ENCODE results near the gene FIGN. TPM values are rescaled to one million over a fixed set of nuclear protein-coding genes. Genes with fewer than 3 reads are reported as not detected.

The FIGN gene
- total RNA-seq, 1 donor from 2014 or later: 1.0 TPM

DNA sequence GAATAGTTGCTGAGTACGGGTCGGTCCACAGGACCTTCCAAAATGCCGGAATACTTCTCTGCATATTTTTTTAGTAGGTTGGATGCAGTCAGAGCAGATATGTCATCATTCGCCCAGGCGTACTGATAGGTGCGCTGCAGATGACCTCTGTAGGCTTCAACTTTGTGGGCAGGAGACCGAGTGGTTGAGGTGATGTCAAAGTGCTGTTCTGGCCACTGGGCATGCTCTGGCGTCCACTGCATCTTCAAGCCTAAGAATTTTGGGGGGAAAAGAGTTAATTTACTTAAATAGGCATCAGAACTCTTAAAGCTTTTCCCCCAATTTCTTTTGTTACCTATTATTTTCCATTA lies 124.3 kb downstream of the FIGN start:
- Histone ChIP-seq H3K4me3 (ENCODE audit: low read length in 3 of 3) (no peak overlapping the region), H3K4me1 (ENCODE audit: control insufficient read depth in 3 of 3, insufficient read depth in 3 of 3, low read length in 3 of 3) (no peaks in the 10 kb centered on the region), H3K9ac (ENCODE audit: low read depth in 1 of 3, low read length in 3 of 3) (no peak overlapping the region), H3K27me3 (ENCODE audit: control insufficient read depth in 3 of 3, insufficient read depth in 3 of 3, low read length in 3 of 3) (no peaks in the 10 kb centered on the region), H3K27ac (ENCODE audit: low read depth, low read length) (no peak overlapping the region), H3K9me3 (ENCODE audit: control insufficient read depth in 3 of 3, low read length in 3 of 3) (no peaks in the 10 kb centered on the region), H3K36me3 (ENCODE audit: control insufficient read depth in 3 of 3, insufficient read depth in 3 of 3, low read length in 3 of 3) (peaks cover 0 to 14% (median 8%) of the 10 kb centered on the region in 3 donors)

DNA sequence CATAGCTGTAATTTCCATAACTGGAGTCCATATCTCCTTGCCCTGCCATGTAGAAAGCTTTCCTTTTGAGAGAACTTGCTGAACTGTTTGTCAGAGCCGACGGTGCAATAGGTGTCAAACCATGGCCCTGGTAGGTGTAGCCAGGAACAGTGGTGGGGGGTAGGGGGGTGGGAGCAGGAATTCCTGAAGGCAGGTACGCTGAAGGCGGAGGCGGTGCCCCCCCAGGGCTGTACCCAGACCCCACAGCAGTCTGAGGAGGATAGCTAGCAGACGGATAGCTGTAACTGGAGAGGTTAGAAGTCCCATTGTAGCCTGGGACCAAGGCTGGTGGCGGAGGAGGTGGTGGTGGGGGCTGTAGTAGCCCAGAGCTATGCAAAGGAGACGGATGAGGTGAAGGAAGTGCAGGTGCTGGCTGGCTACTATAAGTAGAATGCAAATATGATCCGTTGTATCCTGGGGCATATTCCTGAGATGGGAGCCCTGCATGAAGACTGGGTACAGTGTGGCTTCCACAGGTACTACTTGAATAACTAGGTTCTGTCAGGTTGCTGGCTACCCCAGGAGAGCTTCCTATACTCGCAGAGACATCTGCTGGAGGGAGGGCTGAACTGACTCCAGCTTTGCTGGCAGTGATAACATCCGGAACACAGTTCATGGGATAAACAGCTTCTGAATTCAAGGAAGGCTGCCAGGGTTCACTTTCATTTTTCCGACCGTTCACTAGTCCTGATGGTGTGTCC lies 124.8 kb downstream of the FIGN start:
- Histone ChIP-seq H3K27ac (ENCODE audit: low read depth, low read length) (no peak overlapping the region), H3K4me3 (ENCODE audit: low read length in 3 of 3) (no peak overlapping the region), H3K9me3 (ENCODE audit: control insufficient read depth in 3 of 3, low read length in 3 of 3) (no peaks in the 10 kb centered on the region), H3K4me1 (ENCODE audit: control insufficient read depth in 3 of 3, insufficient read depth in 3 of 3, low read length in 3 of 3) (no peaks in the 10 kb centered on the region), H3K27me3 (ENCODE audit: control insufficient read depth in 3 of 3, insufficient read depth in 3 of 3, low read length in 3 of 3) (no peaks in the 10 kb centered on the region), H3K9ac (ENCODE audit: low read depth in 1 of 3, low read length in 3 of 3) (no peak overlapping the region), H3K36me3 (ENCODE audit: control insufficient read depth in 3 of 3, insufficient read depth in 3 of 3, low read length in 3 of 3) (peaks cover 0 to 14% (median 8%) of the 10 kb centered on the region in 3 donors)

DNA sequence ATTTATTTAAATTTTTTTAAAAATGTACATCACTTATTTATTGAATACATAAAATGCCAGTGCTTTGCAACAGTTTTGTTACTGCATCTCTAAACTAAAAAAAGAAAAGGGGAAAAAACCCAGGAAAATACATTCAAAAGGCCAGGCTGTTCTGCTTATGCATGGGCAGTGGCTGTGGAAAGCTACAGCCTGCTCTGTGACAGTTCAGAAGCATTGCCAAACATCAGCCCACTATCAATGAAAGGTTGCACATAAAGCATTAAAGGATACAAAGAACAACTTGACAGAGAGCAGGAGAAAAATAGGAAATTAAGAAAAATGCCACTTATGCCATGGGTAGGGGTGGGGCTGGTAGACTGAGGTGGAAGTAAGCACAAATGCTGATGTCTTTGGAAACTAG lies 128.2 kb downstream of the FIGN start:
- Histone ChIP-seq H3K4me3 (ENCODE audit: low read length in 3 of 3) (no peak overlapping the region), H3K4me1 (ENCODE audit: control insufficient read depth in 3 of 3, insufficient read depth in 3 of 3, low read length in 3 of 3) (no peaks in the 10 kb centered on the region), H3K9ac (ENCODE audit: low read depth in 1 of 3, low read length in 3 of 3) (no peak overlapping the region), H3K36me3 (ENCODE audit: control insufficient read depth in 3 of 3, insufficient read depth in 3 of 3, low read length in 3 of 3) (peaks cover 0 to 14% (median 8%) of the 10 kb centered on the region in 3 donors), H3K9me3 (ENCODE audit: control insufficient read depth in 3 of 3, low read length in 3 of 3) (no peaks in the 10 kb centered on the region), H3K27ac (ENCODE audit: low read depth, low read length) (no peak overlapping the region), H3K27me3 (ENCODE audit: control insufficient read depth in 3 of 3, insufficient read depth in 3 of 3, low read length in 3 of 3) (no peaks in the 10 kb centered on the region)

DNA sequence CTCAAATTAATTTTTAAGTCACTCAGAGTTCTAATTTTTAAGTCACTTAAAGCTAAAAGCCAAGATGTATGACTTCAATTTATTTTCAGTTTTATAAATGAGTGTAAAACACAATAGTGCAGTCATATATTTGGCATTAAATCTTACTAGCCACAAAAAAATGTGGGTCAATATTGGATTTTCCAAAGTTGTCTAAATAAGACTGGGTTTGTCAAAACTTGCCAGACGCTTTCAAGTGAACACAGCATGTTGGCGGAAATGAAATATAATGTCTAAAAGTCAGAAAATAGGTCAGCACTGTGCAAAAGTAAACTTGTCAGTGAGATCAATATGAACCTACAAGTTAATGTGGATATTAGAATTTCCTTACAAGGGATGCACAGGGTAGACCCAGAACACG lies 128.9 kb downstream of the FIGN start:
- Histone ChIP-seq H3K36me3 (ENCODE audit: control insufficient read depth in 3 of 3, insufficient read depth in 3 of 3, low read length in 3 of 3) (peaks cover 0 to 14% (median 8%) of the 10 kb centered on the region in 3 donors), H3K4me3 (ENCODE audit: low read length in 3 of 3) (no peak overlapping the region), H3K9ac (ENCODE audit: low read depth in 1 of 3, low read length in 3 of 3) (no peak overlapping the region), H3K9me3 (ENCODE audit: control insufficient read depth in 3 of 3, low read length in 3 of 3) (no peaks in the 10 kb centered on the region), H3K27me3 (ENCODE audit: control insufficient read depth in 3 of 3, insufficient read depth in 3 of 3, low read length in 3 of 3) (no peaks in the 10 kb centered on the region), H3K27ac (ENCODE audit: low read depth, low read length) (no peak overlapping the region), H3K4me1 (ENCODE audit: control insufficient read depth in 3 of 3, insufficient read depth in 3 of 3, low read length in 3 of 3) (no peaks in the 10 kb centered on the region)

DNA sequence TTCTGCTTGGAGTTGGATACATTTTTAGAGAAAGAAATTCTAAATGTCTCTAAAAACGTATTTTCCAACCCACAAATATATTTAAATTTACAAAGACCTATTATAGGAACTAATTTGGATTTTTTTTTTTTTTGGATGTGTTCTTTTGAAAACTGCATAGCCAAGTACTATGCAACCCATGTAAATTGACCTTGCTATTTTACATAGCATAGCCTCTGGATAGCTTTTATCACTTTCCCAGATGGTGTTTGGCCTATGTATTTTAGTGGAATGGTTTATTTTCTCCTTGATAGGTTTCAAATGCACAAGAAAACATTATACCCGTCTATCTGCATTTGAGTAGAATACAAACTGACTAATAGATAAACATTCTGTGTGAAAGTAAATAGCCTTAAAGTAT lies 130.0 kb downstream of the FIGN start:
- no peak overlapping the region for H3K4me3 ChIP-seq (ENCODE audit: low read length in 3 of 3)
- no peak overlapping the region for H3K27ac ChIP-seq (ENCODE audit: low read depth, low read length)
- H3K9me3 ChIP-seq (ENCODE audit: control insufficient read depth in 3 of 3, low read length in 3 of 3): no peaks in the 10 kb centered on the region
- peaks cover 0 to 8% (median 6%) of the 10 kb centered on the region in 3 donors for H3K36me3 ChIP-seq (ENCODE audit: control insufficient read depth in 3 of 3, insufficient read depth in 3 of 3, low read length in 3 of 3)
- H3K9ac ChIP-seq (ENCODE audit: low read depth in 1 of 3, low read length in 3 of 3): no peak overlapping the region
- no peaks in the 10 kb centered on the region for H3K27me3 ChIP-seq (ENCODE audit: control insufficient read depth in 3 of 3, insufficient read depth in 3 of 3, low read length in 3 of 3)
- no peaks in the 10 kb centered on the region for H3K4me1 ChIP-seq (ENCODE audit: control insufficient read depth in 3 of 3, insufficient read depth in 3 of 3, low read length in 3 of 3)

DNA sequence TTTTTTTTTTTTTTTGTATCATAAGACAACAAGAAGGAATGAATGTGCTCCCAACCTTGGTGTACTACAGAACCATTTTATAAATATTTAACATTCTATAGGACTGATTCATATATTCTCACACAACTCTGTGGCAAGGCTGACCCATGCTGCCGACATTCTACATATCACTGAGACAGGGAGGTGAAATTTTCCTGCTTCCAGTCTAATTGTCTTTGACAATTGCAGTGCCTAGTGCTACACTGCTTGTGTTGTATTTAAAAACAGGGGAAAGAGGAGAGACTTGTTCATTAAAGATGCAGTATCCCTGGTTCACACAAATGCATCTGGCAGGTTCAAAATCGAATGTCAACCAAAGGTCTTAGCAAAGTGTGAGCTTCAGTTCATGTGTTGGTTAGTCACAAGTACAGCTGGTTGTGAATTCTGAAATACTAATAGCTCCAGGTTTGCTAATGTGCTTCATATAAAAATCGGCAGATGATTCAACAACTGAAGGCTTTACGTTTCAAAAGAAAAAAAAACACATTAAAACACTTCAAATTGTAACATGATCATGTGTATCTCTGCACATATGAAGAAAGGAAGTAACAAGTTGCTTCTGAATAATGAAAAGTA lies 130.8 kb downstream of the FIGN start:
- Histone ChIP-seq H3K4me3 (ENCODE audit: low read length in 3 of 3) (no peak overlapping the region), H3K9me3 (ENCODE audit: control insufficient read depth in 3 of 3, low read length in 3 of 3) (no peaks in the 10 kb centered on the region), H3K4me1 (ENCODE audit: control insufficient read depth in 3 of 3, insufficient read depth in 3 of 3, low read length in 3 of 3) (no peaks in the 10 kb centered on the region), H3K27ac (ENCODE audit: low read depth, low read length) (no peak overlapping the region), H3K36me3 (ENCODE audit: control insufficient read depth in 3 of 3, insufficient read depth in 3 of 3, low read length in 3 of 3) (peaks cover 0 to 3% (median 2%) of the 10 kb centered on the region in 3 donors), H3K9ac (ENCODE audit: low read depth in 1 of 3, low read length in 3 of 3) (no peak overlapping the region), H3K27me3 (ENCODE audit: control insufficient read depth in 3 of 3, insufficient read depth in 3 of 3, low read length in 3 of 3) (no peaks in the 10 kb centered on the region)

DNA sequence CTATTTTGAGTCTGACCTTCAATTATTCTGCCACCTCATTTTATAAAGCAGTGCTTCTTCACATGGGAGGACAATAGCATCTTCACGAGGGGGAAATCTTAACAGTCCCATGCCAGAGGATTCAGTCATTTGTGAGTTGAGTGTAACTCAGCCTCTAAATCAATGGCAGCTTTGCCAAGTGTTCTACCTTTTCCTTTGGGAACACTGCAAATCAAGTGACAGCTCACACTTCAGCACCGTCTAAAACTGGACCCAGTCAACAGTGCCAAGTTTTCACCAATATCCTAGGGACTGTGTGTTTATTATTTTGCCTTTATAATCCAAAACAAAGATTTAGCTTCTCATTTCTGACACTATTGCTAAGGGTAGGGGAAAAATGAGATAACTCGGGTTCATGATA lies 133.6 kb downstream of the FIGN start:
- H3K9me3 ChIP-seq (ENCODE audit: control insufficient read depth in 3 of 3, low read length in 3 of 3): no peaks in the 10 kb centered on the region
- no peaks in the 10 kb centered on the region for H3K27me3 ChIP-seq (ENCODE audit: control insufficient read depth in 3 of 3, insufficient read depth in 3 of 3, low read length in 3 of 3)
- H3K9ac ChIP-seq (ENCODE audit: low read depth in 1 of 3, low read length in 3 of 3): no peak overlapping the region
- no peak overlapping the region for H3K4me3 ChIP-seq (ENCODE audit: low read length in 3 of 3)
- no peaks in the 10 kb centered on the region for H3K36me3 ChIP-seq (ENCODE audit: control insufficient read depth in 3 of 3, insufficient read depth in 3 of 3, low read length in 3 of 3)
- no peak overlapping the region for H3K27ac ChIP-seq (ENCODE audit: low read depth, low read length)
- no peaks in the 10 kb centered on the region for H3K4me1 ChIP-seq (ENCODE audit: control insufficient read depth in 3 of 3, insufficient read depth in 3 of 3, low read length in 3 of 3)

DNA sequence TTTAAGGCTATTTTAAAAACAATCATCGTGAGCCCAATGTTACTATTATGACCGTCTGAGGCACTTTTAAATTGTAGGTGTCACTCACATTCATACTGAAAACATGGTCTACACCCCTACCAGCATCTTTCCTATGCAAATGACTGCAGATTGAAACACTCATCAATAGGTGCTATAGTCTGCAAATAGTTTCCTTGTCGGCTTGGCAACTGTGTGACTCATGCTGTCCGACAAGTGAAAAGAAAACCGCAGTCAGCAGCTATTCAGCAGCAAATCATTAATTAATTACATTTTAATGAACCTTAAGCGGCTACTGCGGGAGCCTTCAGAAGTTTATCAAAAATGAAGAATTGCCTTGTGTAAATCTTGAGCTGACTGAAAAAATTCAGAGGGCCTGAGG lies 134.4 kb downstream of the FIGN start:
- Histone ChIP-seq H3K9me3 (ENCODE audit: control insufficient read depth in 3 of 3, low read length in 3 of 3) (no peaks in the 10 kb centered on the region), H3K36me3 (ENCODE audit: control insufficient read depth in 3 of 3, insufficient read depth in 3 of 3, low read length in 3 of 3) (no peaks in the 10 kb centered on the region), H3K9ac (ENCODE audit: low read depth in 1 of 3, low read length in 3 of 3) (no peak overlapping the region), H3K4me1 (ENCODE audit: control insufficient read depth in 3 of 3, insufficient read depth in 3 of 3, low read length in 3 of 3) (no peaks in the 10 kb centered on the region), H3K27me3 (ENCODE audit: control insufficient read depth in 3 of 3, insufficient read depth in 3 of 3, low read length in 3 of 3) (no peaks in the 10 kb centered on the region), H3K27ac (ENCODE audit: low read depth, low read length) (no peak overlapping the region), H3K4me3 (ENCODE audit: low read length in 3 of 3) (no peak overlapping the region)

DNA sequence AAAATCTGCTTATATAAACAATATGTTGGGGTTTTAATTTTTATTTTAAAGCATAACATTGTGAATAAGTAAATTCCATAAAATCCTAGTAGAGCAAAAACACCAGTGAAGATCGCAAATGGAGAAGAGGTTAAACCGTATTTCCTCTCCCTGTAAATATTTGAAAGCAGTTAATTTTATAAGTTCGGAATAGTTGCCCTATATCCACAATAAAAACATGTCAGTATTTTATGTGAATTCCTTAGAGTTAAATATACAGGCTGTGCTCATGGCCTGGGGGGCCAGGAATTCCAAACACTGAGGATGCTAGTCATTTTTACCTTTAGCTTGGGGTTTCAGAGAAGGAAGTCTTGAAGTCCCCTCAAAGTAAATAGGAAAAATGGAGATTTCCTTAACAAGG lies 135.0 kb downstream of the FIGN start:
- Histone ChIP-seq H3K4me3 (ENCODE audit: low read length in 3 of 3) (no peak overlapping the region), H3K27me3 (ENCODE audit: control insufficient read depth in 3 of 3, insufficient read depth in 3 of 3, low read length in 3 of 3) (no peaks in the 10 kb centered on the region), H3K36me3 (ENCODE audit: control insufficient read depth in 3 of 3, insufficient read depth in 3 of 3, low read length in 3 of 3) (no peaks in the 10 kb centered on the region), H3K9ac (ENCODE audit: low read depth in 1 of 3, low read length in 3 of 3) (no peak overlapping the region), H3K9me3 (ENCODE audit: control insufficient read depth in 3 of 3, low read length in 3 of 3) (no peaks in the 10 kb centered on the region), H3K4me1 (ENCODE audit: control insufficient read depth in 3 of 3, insufficient read depth in 3 of 3, low read length in 3 of 3) (no peaks in the 10 kb centered on the region), H3K27ac (ENCODE audit: low read depth, low read length) (no peak overlapping the region)

DNA sequence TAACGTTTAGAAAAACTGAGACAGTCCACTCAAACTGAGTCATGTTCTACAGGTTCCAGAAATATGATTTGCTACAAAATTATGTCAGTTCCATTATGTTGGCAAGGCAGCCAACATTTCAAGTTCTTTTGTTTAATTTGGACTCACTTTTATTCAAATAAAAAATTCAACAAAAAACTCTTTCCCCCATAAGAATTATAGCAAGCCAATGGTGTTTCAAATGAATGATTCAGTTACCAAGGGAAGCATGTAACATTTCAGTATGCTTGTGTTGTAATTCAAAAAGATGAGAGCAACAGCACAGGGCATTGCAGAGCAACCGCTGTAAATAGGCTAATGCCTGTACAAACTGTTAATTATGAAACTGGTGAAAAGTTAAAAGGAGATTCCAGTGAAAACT lies 140.8 kb downstream of the FIGN start:
- no peak overlapping the region for H3K9ac ChIP-seq (ENCODE audit: low read depth in 1 of 3, low read length in 3 of 3)
- H3K4me3 ChIP-seq (ENCODE audit: low read length in 3 of 3): no peak overlapping the region
- H3K9me3 ChIP-seq (ENCODE audit: control insufficient read depth in 3 of 3, low read length in 3 of 3): no peaks in the 10 kb centered on the region
- no peaks in the 10 kb centered on the region for H3K4me1 ChIP-seq (ENCODE audit: control insufficient read depth in 3 of 3, insufficient read depth in 3 of 3, low read length in 3 of 3)
- H3K36me3 ChIP-seq (ENCODE audit: control insufficient read depth in 3 of 3, insufficient read depth in 3 of 3, low read length in 3 of 3): no peaks in the 10 kb centered on the region
- H3K27ac ChIP-seq (ENCODE audit: low read depth, low read length): no peak overlapping the region
- H3K27me3 ChIP-seq (ENCODE audit: control insufficient read depth in 3 of 3, insufficient read depth in 3 of 3, low read length in 3 of 3): no peaks in the 10 kb centered on the region
